H1 (cell line): ENCODE measurements around the gene CTBP2. TPM values are rescaled to one million over a fixed set of nuclear protein-coding genes. Genes with fewer than 3 reads are reported as not detected.

ENCODE experiments used
- CTCF ChIA-PET: fragments of 300-600 bp; sonication (Branson Sonifier 250); formaldehyde crosslinking; loops from one replicate; lab custom pipeline; 2021; ENCODE audit not compliant: partially characterized antibody; lab: Charles Lee
- POLR2A ChIA-PET: fragments of 300-600 bp; sonication (Branson Sonifier 250); formaldehyde crosslinking; loops from one replicate; lab custom pipeline; 2021; ENCODE audit warnings: inconsistent platforms; ENCODE audit not compliant: partially characterized antibody; lab: Charles Lee
- DNase-seq, 2 experiments: peaks; one replicate each; pipeline versions ENCODE4 v3.0.0 to v3.0.0-alpha.2; 2010 to 2022; ENCODE audit warnings: low spot score in 2 of 2, low read depth in 1 of 2, mixed read lengths in 1 of 2
- FAIRE-seq: peaks from 2 replicates; lab custom pipeline; 2011; peaks lifted over from hg19 to GRCh38; lab: Jason Lieb, UNC
- H2AFZ ChIP-seq: 2 replicates; pipeline ENCODE4 v1.8.1; 2012; ENCODE audit warnings: low read length, inconsistent platforms
- H2AK5ac ChIP-seq: 2 replicates; pipeline ENCODE4 v1.6.1; 2013; ENCODE audit warnings: low read depth, low read length
- H2BK120ac ChIP-seq: replicated peaks from 2 replicates; pipeline ENCODE3; 2013; ENCODE audit warnings: low read depth, low read length, inconsistent platforms
- H2BK12ac ChIP-seq: 2 replicates; pipeline ENCODE4 v1.6.1; 2013; ENCODE audit warnings: low read depth, low read length
- H2BK15ac ChIP-seq: 2 replicates; pipeline ENCODE4 v1.6.1; 2013; ENCODE audit warnings: low read length
- H2BK20ac ChIP-seq: 2 replicates; pipeline ENCODE4 v1.6.1; 2013; ENCODE audit warnings: low read length
- H2BK5ac ChIP-seq: 2 replicates; pipeline ENCODE4 v1.6.1; 2013; ENCODE audit warnings: low read depth, low read length
- H3K14ac ChIP-seq: 2 replicates; pipeline ENCODE4 v1.6.1; 2013; ENCODE audit warnings: inconsistent platforms; ENCODE audit not compliant: insufficient read length
- H3K18ac ChIP-seq: 2 replicates; pipeline ENCODE4 v1.6.1; 2013; ENCODE audit warnings: low read length; ENCODE audit errors: extremely low read depth
- H3K23ac ChIP-seq: 2 replicates; pipeline ENCODE4 v1.6.1; 2013; ENCODE audit warnings: inconsistent platforms; ENCODE audit not compliant: insufficient read length
- H3K23me2 ChIP-seq: 2 replicates; pipeline ENCODE4 v1.6.1; 2013; ENCODE audit warnings: low read depth, low read length
- H3K27ac ChIP-seq: 2 replicates; pipeline ENCODE4 v1.6.1; 2011; ENCODE audit warnings: low read depth, low read length, inconsistent platforms
- H3K27me3 ChIP-seq, 4 experiments: replicated peaks in 1 of 4; 1 replicate in 1 of 4; 2 replicates in 3 of 4; pipeline versions ENCODE4 v1.6.1 to v1.8.1; 2011 to 2013; ENCODE audit warnings: low read length in 3 of 4, mild to moderate bottlenecking in 3 of 4, inconsistent platforms in 2 of 4, mixed read lengths in 2 of 4, moderate library complexity in 1 of 4; ENCODE audit not compliant: control insufficient read depth in 3 of 4, insufficient read depth in 3 of 4; ENCODE audit errors: extremely low read depth in 1 of 4
- H3K36me3 ChIP-seq, 4 experiments: 2 replicates each; pipeline versions ENCODE4 v1.6.1 to v1.8.1; 2011 to 2013; ENCODE audit warnings: mild to moderate bottlenecking in 4 of 4, low read length in 3 of 4, moderate library complexity in 2 of 4, control low read depth in 1 of 4, inconsistent platforms in 1 of 4; ENCODE audit not compliant: insufficient read depth in 4 of 4, control insufficient read depth in 2 of 4
- H3K4ac ChIP-seq: replicated peaks from 2 replicates; pipeline ENCODE3; 2013; ENCODE audit warnings: low read length, low read depth, mixed read lengths, inconsistent platforms; ENCODE audit not compliant: insufficient read length
- H3K4me1 ChIP-seq, 4 experiments: replicated peaks in 1 of 4; 1 replicate in 1 of 4; 2 replicates in 3 of 4; pipeline versions ENCODE4 v1.6.1 to v1.8.1; 2011 to 2013; ENCODE audit warnings: low read length in 3 of 4, inconsistent platforms in 2 of 4, mixed read lengths in 1 of 4; ENCODE audit not compliant: insufficient read depth in 4 of 4, control insufficient read depth in 3 of 4
- H3K4me2 ChIP-seq, 2 experiments: 2 replicates each; pipeline versions ENCODE4 v1.6.1 to v1.8.1; 2011 to 2013; ENCODE audit warnings: low read depth in 2 of 2, low read length in 2 of 2, control low read depth in 1 of 2, inconsistent platforms in 1 of 2, mild to moderate bottlenecking in 1 of 2; ENCODE audit not compliant: insufficient read depth in 1 of 2
- H3K4me3 ChIP-seq, 4 experiments: fragments of 200-600, 300-600 bp in 1 of 4; sonication (generic), shearing (Covaris generic), sonication (Bioruptor Twin) in 1 of 4; 2 replicates each; pipeline versions ENCODE4 v1.5.1 to v1.8.1; 2011 to 2016; ENCODE audit warnings: low read length in 4 of 4, low read depth in 3 of 4, control low read depth in 2 of 4, inconsistent platforms in 2 of 4, mild to moderate bottlenecking in 2 of 4, mixed read lengths in 1 of 4, moderate library complexity in 1 of 4; ENCODE audit not compliant: insufficient read depth in 2 of 4; ENCODE audit errors: extremely low read depth in 1 of 4
- H3K56ac ChIP-seq: replicated peaks from 2 replicates; pipeline ENCODE3; 2013; ENCODE audit warnings: low read depth, mild to moderate bottlenecking, mixed read lengths, low read length, inconsistent platforms; ENCODE audit not compliant: insufficient read length
- H3K79me1 ChIP-seq: 2 replicates; pipeline ENCODE4 v1.6.1; 2013; ENCODE audit warnings: low read depth, low read length, control low read depth
- H3K79me2 ChIP-seq, 2 experiments: 2 replicates each; pipeline versions ENCODE4 v1.6.1 to v1.8.1; 2012 to 2013; ENCODE audit warnings: low read length in 2 of 2, mild to moderate bottlenecking in 2 of 2, inconsistent platforms in 1 of 2; ENCODE audit not compliant: insufficient read depth in 2 of 2, control insufficient read depth in 1 of 2
- H3K9ac ChIP-seq, 4 experiments: replicated peaks in 1 of 4; 1 replicate in 1 of 4; 2 replicates in 3 of 4; pipeline versions ENCODE4 v1.6.1 to v1.8.1; 2011 to 2013; ENCODE audit warnings: low read depth in 3 of 4, low read length in 3 of 4, control low read depth in 2 of 4, mild to moderate bottlenecking in 2 of 4, moderate library complexity in 2 of 4, inconsistent platforms in 1 of 4; ENCODE audit errors: extremely low read depth in 1 of 4
- H3K9me3 ChIP-seq, 2 experiments: 2 replicates each; pipeline versions ENCODE4 v1.6.1 to v1.8.1; 2012 to 2013; ENCODE audit warnings: mild to moderate bottlenecking in 2 of 2, moderate library complexity in 2 of 2, control low read depth in 1 of 2, inconsistent platforms in 1 of 2, low read depth in 1 of 2, low read length in 1 of 2, mixed read lengths in 1 of 2; ENCODE audit not compliant: insufficient read depth in 2 of 2
- H4K20me1 ChIP-seq, 2 experiments: replicated peaks in 1 of 2; 2 replicates each; pipeline versions ENCODE3 to v1.8.1; 2011 to 2013; ENCODE audit warnings: inconsistent platforms in 2 of 2, low read length in 2 of 2, mild to moderate bottlenecking in 1 of 2; ENCODE audit not compliant: insufficient read depth in 2 of 2, control insufficient read depth in 1 of 2
- H4K5ac ChIP-seq: 2 replicates; pipeline ENCODE4 v1.6.1; 2013; ENCODE audit warnings: low read length, low read depth, mixed read lengths, inconsistent platforms; ENCODE audit not compliant: insufficient read length
- H4K8ac ChIP-seq: 2 replicates; pipeline ENCODE4 v1.8.0; 2013; ENCODE audit warnings: mild to moderate bottlenecking, moderate library complexity, low read length, inconsistent platforms; ENCODE audit not compliant: insufficient read depth; ENCODE audit errors: extremely low read depth
- H4K91ac ChIP-seq: replicated peaks from 2 replicates; pipeline ENCODE3; 2013; ENCODE audit warnings: low read length, mixed read lengths, inconsistent platforms; ENCODE audit not compliant: insufficient read length
- POU5F1 ChIP-seq: IDR thresholded peaks from 2 replicates; pipeline ENCODE4 v1.6.1; 2011; ENCODE audit warnings: low read depth, mild to moderate bottlenecking, low read length, moderate library complexity
- SAP30 ChIP-seq: fragments of 300-600 bp; sonication (generic); IDR thresholded peaks from 2 replicates; pipeline ENCODE4 v1.7.1; 2012; ENCODE audit warnings: low read length, moderate library complexity, mild to moderate bottlenecking, inconsistent platforms; ENCODE audit not compliant: insufficient read depth, insufficient replicate concordance
- SP4 ChIP-seq: IDR thresholded peaks from 2 replicates; pipeline ENCODE4 v1.6.1; 2012; ENCODE audit warnings: low read length, inconsistent platforms
- TAF7 ChIP-seq: optimal IDR thresholded peaks from 2 replicates; pipeline ENCODE3; 2011; ENCODE audit warnings: low read depth, mild to moderate bottlenecking, inconsistent platforms, low read length, moderate library complexity, borderline replicate concordance
- WGBS, 2 experiments: shearing (Covaris generic) in 1 of 2; methylation state at CpG; one replicate each; pipeline versions ENCODE4 v1.1.6 to v1.1.7; 2013 to 2015; ENCODE audit warnings: low lambda C conversion rate in 2 of 2, mixed read lengths in 2 of 2, inconsistent platforms in 1 of 2, low coverage in 1 of 2, missing lambda C conversion rate in 1 of 2; ENCODE audit not compliant: insufficient replicate concordance in 2 of 2, insufficient coverage in 1 of 2, insufficient read length in 1 of 2; ENCODE audit errors: extremely low coverage in 1 of 2, missing lambda C conversion rate in 1 of 2; 5-methylcytosine and 5-hydroxymethylcytosine counted together
- polyA plus RNA-seq, 7 experiments: library from polyadenylated mRNA; depleted of rRNA in 3 of 7; stranded (reverse) in 5 of 7; unstranded in 2 of 7; fragments of >200 nt in 5 of 7; fragments of 200-250 nt in 2 of 7; gene quantifications; 1 replicate in 5 of 7; 2 replicates in 1 of 7; 4 replicates in 1 of 7; pipeline versions ENCODE4 v1.2.1 to v1.2.3, GENCODE V29; 2011 to 2013; ENCODE audit warnings: missing spikeins in 2 of 7, mixed read lengths in 2 of 7
- total RNA-seq: library from RNA; stranded (reverse); fragmentation: NEBNext Ultra II Directional; extraction: Animal tissue kit (Norgen Biotek cat#: 25700); gene quantifications from 2 replicates; pipeline ENCODE4 v1.2.1, GENCODE V29; 2021

The CTBP2 gene
- total and polyA plus RNA-seq, 2 of the 8 experiments (the other 6 are each of a cell fraction or from before 2014, with no cell fraction given), result 208 to 221 TPM

DNA sequence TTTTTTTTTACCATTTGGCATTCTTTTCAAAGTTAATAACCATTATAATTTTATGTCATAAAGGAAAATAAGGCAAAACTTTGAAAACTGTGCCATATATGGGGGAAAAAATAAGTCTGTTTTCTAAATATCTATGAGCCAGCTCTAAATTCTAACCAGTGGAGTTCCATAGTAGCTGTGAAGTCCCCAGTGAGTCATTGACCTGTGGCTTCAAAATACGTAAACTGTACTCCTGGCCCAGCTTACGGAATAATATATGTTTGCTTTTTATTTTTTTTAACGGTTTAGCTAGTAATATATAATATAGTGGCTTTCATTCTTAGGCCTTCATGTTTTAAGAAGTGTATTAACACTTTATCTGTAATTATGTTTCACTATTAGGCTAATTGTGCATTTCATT is 197.9 kb downstream of the CTBP2 start:
- H4K91ac ChIP-seq, result no peak overlapping the region
- no peak for DNase-seq
- no peaks in the 10 kb centered on the region for H3K4me1 ChIP-seq
- H3K27ac ChIP-seq, result no peak overlapping the region
- POLR2A ChIA-PET, result interaction anchor here (0.9 kb wide), 1 partner anchor 14 kb away, joined by 4 read pairs; no protein-coding TSS in a partner anchor
- H4K5ac ChIP-seq, result no peak overlapping the region
- 94% methylated on average over 3 of the region's 3 CpGs; no CpG with 5 or more reads in 1 of the 2 experiments for WGBS, 2 experiments
- no peak overlapping the region for H2BK12ac ChIP-seq
- no peaks in the 10 kb centered on the region for H3K9me3 ChIP-seq
- CTCF ChIA-PET, result interaction anchor here (1.2 kb wide), 1 partner anchor 486 kb away, joined by 3 read pairs; no protein-coding TSS in a partner anchor
- H3K79me1 ChIP-seq, result peaks cover 4% of the 10 kb centered on the region; the same call in 1 of the 2 replicates
- no peak overlapping the region for H2BK120ac ChIP-seq
- peaks cover 0 to 9% (median 4%) of the 10 kb centered on the region in 4 experiments; a peak in 4 of 8 replicates for H3K36me3 ChIP-seq
- no peak overlapping the region for H3K4me2 ChIP-seq
- peaks cover 0 to 91% of the 10 kb centered on the region in 2 experiments for H3K79me2 ChIP-seq
- no peak overlapping the region for H2BK15ac ChIP-seq
- no peak overlapping the region for H3K18ac ChIP-seq
- no peak overlapping the region for H2AK5ac ChIP-seq
- no peak for FAIRE-seq
- H3K9ac ChIP-seq, result no peak overlapping the region
- H2BK5ac ChIP-seq, result no peak overlapping the region
- no peak overlapping the region for H4K8ac ChIP-seq
- H3K56ac ChIP-seq, result no peak overlapping the region
- no peaks in the 10 kb centered on the region for H3K27me3 ChIP-seq
- no peak overlapping the region for H2BK20ac ChIP-seq
- H4K20me1 ChIP-seq, result peaks cover 6 to 11% of the 10 kb centered on the region in 2 experiments
- no peak overlapping the region for H2AFZ ChIP-seq
- no peak overlapping the region for H3K4me3 ChIP-seq
- no peaks in the 10 kb centered on the region for H3K23me2 ChIP-seq
- H3K23ac ChIP-seq, result no peak overlapping the region
- H3K14ac ChIP-seq, result no peak overlapping the region
- H3K4ac ChIP-seq, result no peak overlapping the region
- TF ChIP-seq SAP30, result no peak
- no peak for TF ChIP-seq TAF7
- no peak for TF ChIP-seq POU5F1
- TF ChIP-seq SP4, result no peak
